MCF 10A (cell line): ENCODE data around the gene VAV3. TPM values are rescaled to one million over a fixed set of nuclear protein-coding genes. Genes with fewer than 3 reads are reported as not detected.
"Not testable (repeated sequence)": the region's sequence is repeated elsewhere in the genome, so short reads cannot be mapped to it uniquely, and the experiment has no call there.

Source experiments
- BruUV-seq: library from RNA; stranded (reverse); fragments of 400-500 nt; replicated peaks from 2 replicates; lab custom pipeline; 2021; lab: Mats Ljungman, UMichigan
- CTCF ChIA-PET: fragments of 300-600 bp; sonication (Branson Sonifier 250); formaldehyde crosslinking; extraction: SDS; loops from one replicate; lab custom pipeline; 2021; ENCODE audit warnings: antibody characterized with exemption, inconsistent platforms; lab: Yijun Ruan, JAX
- POLR2A ChIA-PET: fragments of 300-600, 350-650 bp; sonication (Branson Sonifier 250); formaldehyde crosslinking; extraction: SDS; loops from one replicate; lab custom pipeline; 2020; ENCODE audit warnings: antibody characterized with exemption, inconsistent platforms; lab: Yijun Ruan, JAX
- DNase-seq: peaks from one replicate; pipeline ENCODE4 v3.0.0-alpha.2; 2018; ENCODE audit not compliant: unreplicated experiment
- H3K27ac Mint-ChIP-seq: one replicate; pipeline ENCODE4 v1.8.0; 2022; ENCODE audit warnings: mild to moderate bottlenecking, low read depth, mixed read lengths; ENCODE audit not compliant: unreplicated experiment
- H3K27me3 Mint-ChIP-seq: one replicate; pipeline ENCODE4 v1.8.0; 2022; ENCODE audit warnings: mixed read lengths; ENCODE audit not compliant: insufficient read depth, unreplicated experiment
- H3K36me3 Mint-ChIP-seq: one replicate; pipeline ENCODE4 v1.8.0; 2022; ENCODE audit warnings: mild to moderate bottlenecking, moderate library complexity, mixed read lengths; ENCODE audit not compliant: insufficient read depth, unreplicated experiment
- H3K4me1 Mint-ChIP-seq: one replicate; pipeline ENCODE4 v1.8.0; 2022; ENCODE audit warnings: mixed read lengths; ENCODE audit not compliant: insufficient read depth, unreplicated experiment
- H3K4me3 Mint-ChIP-seq: one replicate; pipeline ENCODE4 v1.8.0; 2022; ENCODE audit warnings: mild to moderate bottlenecking, moderate library complexity, mixed read lengths; ENCODE audit not compliant: unreplicated experiment
- H3K9me3 Mint-ChIP-seq: one replicate; pipeline ENCODE4 v1.8.0; 2022; ENCODE audit warnings: mixed read lengths; ENCODE audit not compliant: unreplicated experiment
- CTCF ChIP-seq: fragments of 200-600 bp; IDR thresholded peaks from one replicate; pipeline ENCODE4 v1.8.0; 2022; ENCODE audit warnings: antibody characterized with exemption, mild to moderate bottlenecking; ENCODE audit not compliant: unreplicated experiment
- intact Hi-C: fragments of 100-400 bp; cut with micrococcal nuclease; formaldehyde crosslinking; loops from 2 replicates; pipeline ENCODE4 v1.14.1; 2022
- total RNA-seq: library from RNA; stranded (reverse); gene quantifications from 2 replicates; pipeline ENCODE4 v1.2.3, GENCODE V29; 2022

Gene VAV3
- total RNA-seq, 1 experiment from 2014 or later: 2.0 TPM

DNA sequence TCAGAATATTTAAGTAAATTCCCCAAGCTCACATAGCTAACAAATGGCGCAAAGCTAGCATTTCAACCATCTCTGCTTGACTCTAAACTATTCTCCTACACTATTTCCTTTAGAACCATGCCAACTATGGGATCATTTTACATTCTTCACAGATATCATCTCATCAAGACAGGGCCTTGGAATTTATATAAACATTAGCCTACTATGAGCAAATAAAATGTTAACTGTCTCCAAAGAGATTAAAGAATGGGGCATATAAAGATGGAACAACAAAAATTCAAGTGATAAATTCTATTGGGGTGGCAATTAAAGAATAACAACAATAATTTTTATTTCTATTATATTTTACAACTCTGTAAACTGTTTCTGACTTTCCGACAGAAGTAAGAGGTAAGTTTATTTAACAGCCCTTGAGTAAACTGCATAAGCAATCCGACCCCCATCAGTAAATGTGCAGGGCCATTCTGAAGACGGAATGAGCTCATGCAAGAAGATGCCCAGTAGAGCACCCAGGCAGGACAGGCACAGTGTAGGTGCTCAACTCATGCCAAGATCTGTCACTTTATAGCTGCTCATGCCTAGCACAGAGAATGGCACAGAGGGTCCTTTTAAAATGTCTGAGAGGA is 261.9 kb downstream of the VAV3 start:
- no peak for DNase-seq
- ChIA-PET POLR2A (no interaction called here), CTCF (interaction anchor here (0.7 to 1.1 kb wide), 3 partner anchors 13 to 549 kb away, joined by 3 to 4 read pairs (median 3); no protein-coding TSS in a partner anchor)
- TF ChIP-seq CTCF: no peak
- Mint-ChIP-seq H3K36me3 (no peaks in the 10 kb centered on the region), H3K9me3 (peaks cover 7% of the 10 kb centered on the region), H3K4me3 (no peak overlapping the region), H3K27me3 (no peaks in the 10 kb centered on the region), H3K27ac (no peak overlapping the region), H3K4me1 (no peaks in the 10 kb centered on the region)
- intact Hi-C loops: no loop called here
- BruUV-seq: no TSS peak

DNA sequence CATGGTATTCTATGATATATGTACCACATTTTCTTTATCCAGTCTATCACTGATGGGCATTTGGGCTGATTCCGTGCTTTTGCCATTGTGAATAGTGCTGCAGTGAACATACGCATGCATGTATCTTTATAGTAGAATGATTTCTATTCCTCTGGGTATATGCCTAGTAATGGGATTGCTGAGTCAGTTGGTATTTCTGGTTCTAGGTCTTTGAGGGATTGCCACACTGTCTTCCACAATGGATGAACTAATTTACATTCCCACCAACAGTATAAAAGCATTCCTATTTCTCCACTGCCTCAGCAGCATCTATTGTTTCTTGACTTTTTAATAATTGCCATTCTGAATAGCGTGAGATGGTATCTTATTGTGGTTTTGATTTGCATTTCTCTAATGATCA is 264.3 kb downstream of the VAV3 start:
- H3K4me1 Mint-ChIP-seq, H3K27me3 Mint-ChIP-seq, H3K27ac Mint-ChIP-seq, H3K9me3 Mint-ChIP-seq, intact Hi-C loops, BruUV-seq, H3K36me3 Mint-ChIP-seq, DNase-seq, H3K4me3 Mint-ChIP-seq, POLR2A ChIA-PET: not testable (repeated sequence)
- CTCF ChIA-PET: interaction anchor here (0.6 to 1.3 kb wide), 2 partner anchors 48 to 171 kb away, joined by 3 to 5 read pairs; no protein-coding TSS in a partner anchor

- Mint-ChIP-seq H3K4me1 (no peaks in the 10 kb centered on the region), H3K4me3 (no peak overlapping the region), H3K9me3 (peaks cover 7% of the 10 kb centered on the region), H3K27ac (no peak overlapping the region), H3K27me3 (no peaks in the 10 kb centered on the region), H3K36me3 (no peaks in the 10 kb centered on the region)
- intact Hi-C loops: no loop called here
- POLR2A ChIA-PET: no interaction called here
- TF ChIP-seq CTCF: no peak
- no peak for DNase-seq
- no TSS peak for BruUV-seq
- CTCF ChIA-PET: interaction anchor here (0.7 kb wide), 1 partner anchor 269 kb away, joined by 4 read pairs; no protein-coding TSS in a partner anchor
These were observed 266.8 kb downstream of the VAV3 start for GRCh38 chr1:107698161-107698560.

GRCh38 chr1:107695341-107695740 is 269.6 kb downstream of the VAV3 start:
- no peaks in the 10 kb centered on the region for H3K9me3 Mint-ChIP-seq
- H3K27me3 Mint-ChIP-seq: no peaks in the 10 kb centered on the region
- no peak for TF ChIP-seq CTCF
- peaks cover 16% of the 10 kb centered on the region for H3K4me1 Mint-ChIP-seq
- no peak overlapping the region for H3K4me3 Mint-ChIP-seq
- intact Hi-C loops: no loop called here
- no TSS peak for BruUV-seq
- POLR2A ChIA-PET: interaction anchor here (0.6 kb wide), 1 partner anchor 24 kb away, joined by 3 read pairs; no protein-coding TSS in a partner anchor
- CTCF ChIA-PET: no interaction called here
- no peak overlapping the region for H3K27ac Mint-ChIP-seq
- no peak for DNase-seq
- peaks cover 4% of the 10 kb centered on the region for H3K36me3 Mint-ChIP-seq
